ENCODE data around the gene L2HGDH.

DNA sequence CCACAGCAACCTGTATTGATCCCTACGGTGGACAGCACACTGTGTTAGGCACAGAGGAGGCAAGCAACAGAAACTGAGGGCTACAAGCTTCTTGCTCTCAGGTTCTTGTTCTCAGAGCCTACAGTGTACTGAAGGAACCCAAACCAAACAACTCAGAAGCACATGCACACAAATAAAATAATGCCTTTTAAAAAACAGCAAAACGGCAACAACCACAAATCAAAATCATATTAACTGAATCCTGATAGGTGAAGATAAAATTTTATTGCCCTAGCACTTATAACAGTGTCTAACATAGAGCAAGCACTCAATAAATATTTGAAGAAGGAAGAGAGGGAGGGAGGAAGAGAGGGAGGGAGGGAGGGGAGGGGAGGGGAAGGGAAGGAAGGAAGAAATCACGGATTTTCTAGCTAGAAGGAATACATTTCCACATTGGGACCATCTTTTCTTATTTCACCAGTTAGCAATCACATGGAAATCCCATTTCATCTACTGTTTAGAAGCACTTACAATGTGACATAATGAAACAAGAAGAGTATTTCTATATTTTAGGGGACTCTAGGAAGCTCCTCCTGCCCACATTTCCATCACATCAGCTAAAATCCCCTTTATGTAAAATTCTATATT is 27.3 kb upstream of the L2HGDH start:
- TF ChIP-seq, protein P1, sequence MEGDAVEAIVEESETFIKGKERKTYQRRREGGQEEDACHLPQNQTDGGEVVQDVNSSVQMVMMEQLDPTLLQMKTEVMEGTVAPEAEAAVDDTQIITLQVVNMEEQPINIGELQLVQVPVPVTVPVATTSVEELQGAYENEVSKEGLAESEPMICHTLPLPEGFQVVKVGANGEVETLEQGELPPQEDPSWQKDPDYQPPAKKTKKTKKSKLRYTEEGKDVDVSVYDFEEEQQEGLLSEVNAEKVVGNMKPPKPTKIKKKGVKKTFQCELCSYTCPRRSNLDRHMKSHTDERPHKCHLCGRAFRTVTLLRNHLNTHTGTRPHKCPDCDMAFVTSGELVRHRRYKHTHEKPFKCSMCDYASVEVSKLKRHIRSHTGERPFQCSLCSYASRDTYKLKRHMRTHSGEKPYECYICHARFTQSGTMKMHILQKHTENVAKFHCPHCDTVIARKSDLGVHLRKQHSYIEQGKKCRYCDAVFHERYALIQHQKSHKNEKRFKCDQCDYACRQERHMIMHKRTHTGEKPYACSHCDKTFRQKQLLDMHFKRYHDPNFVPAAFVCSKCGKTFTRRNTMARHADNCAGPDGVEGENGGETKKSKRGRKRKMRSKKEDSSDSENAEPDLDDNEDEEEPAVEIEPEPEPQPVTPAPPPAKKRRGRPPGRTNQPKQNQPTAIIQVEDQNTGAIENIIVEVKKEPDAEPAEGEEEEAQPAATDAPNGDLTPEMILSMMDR (conservative IDR thresholded peaks at IDR 0.05) = no peak
- no peak for TF ChIP-seq ZFX (IDR thresholded peaks at IDR 0.05)
